A549 (cell line): ENCODE results near the gene MAML3. TPM values are rescaled to one million over a fixed set of nuclear protein-coding genes. Genes with fewer than 3 reads are reported as not detected.

Source experiments
- ATAC-seq, 2 experiments: fragments of 200-7000 bp in 1 of 2; fragments of >200 bp in 1 of 2; cut with Nextera tagmentation in 1 of 2; cut with Tn5 transposase in 1 of 2; 3 replicates each; pipeline versions ENCODE4 v1.8.0 to v1.9.1; 2018 to 2020; ENCODE audit warnings: mild to moderate bottlenecking in 1 of 2, moderate library complexity in 1 of 2
- CTCF ChIA-PET: fragments of 300-600 bp; sonication (Branson Sonifier 250); formaldehyde crosslinking; extraction: SDS; loops from one replicate; lab custom pipeline; 2021; ENCODE audit warnings: antibody characterized with exemption, inconsistent platforms; lab: Yijun Ruan, JAX
- POLR2A ChIA-PET: fragments of 350-600 bp; formaldehyde crosslinking; extraction: SDS; loops from one replicate; lab custom pipeline; 2021; ENCODE audit warnings: antibody characterized with exemption, inconsistent platforms; lab: Yijun Ruan, JAX
- DNase-seq, 2 experiments: peaks; one replicate each; pipeline versions ENCODE4 v3.0.0 to v3.0.0-alpha.2; 2011 to 2016; ENCODE audit warnings: low read depth in 1 of 2, low spot score in 1 of 2
- FAIRE-seq: peaks from 2 replicates; lab custom pipeline; 2011; peaks lifted over from hg19 to GRCh38; lab: Jason Lieb, UNC
- H3K27ac ChIP-seq, 2 experiments: fragments of >200 bp; sonication (Bioruptor Twin); formaldehyde crosslinking; 3 replicates each; pipeline ENCODE4 v1.5.1; 2016 to 2017
- H3K4me1 ChIP-seq: fragments of >200 bp; sonication (Bioruptor Twin); formaldehyde crosslinking; 3 replicates; pipeline ENCODE4 v1.6.1; 2016
- H3K4me2 ChIP-seq: fragments of >200 bp; sonication (Bioruptor Twin); formaldehyde crosslinking; 3 replicates; pipeline ENCODE4 v1.6.1; 2016
- H3K4me3 ChIP-seq: fragments of >200 bp; sonication (Bioruptor Twin); formaldehyde crosslinking; 3 replicates; pipeline ENCODE4 v1.5.1; 2016
- H3K9me3 ChIP-seq: fragments of >200 bp; sonication (Bioruptor Twin); formaldehyde crosslinking; 3 replicates; pipeline ENCODE4 v1.6.1; 2016
- CBX8 ChIP-seq: fragments of 200-600 bp; sonication (generic); IDR thresholded peaks from 2 replicates; pipeline ENCODE4 v1.6.1; 2016
- CHD2 ChIP-seq: fragments of 150-350 bp; IDR thresholded peaks from 2 replicates; pipeline ENCODE4 v1.6.1; 2014; ENCODE audit warnings: low read length; ENCODE audit not compliant: partially characterized antibody
- EHF ChIP-seq: fragments of 250-450 bp; sonication (Bioruptor Pico); IDR thresholded peaks from 2 replicates; pipeline ENCODE4 v1.5.0; 2020; ENCODE audit warnings: mild to moderate bottlenecking
- ELK1 ChIP-seq: fragments of 150-350 bp; IDR thresholded peaks from 2 replicates; pipeline ENCODE4 v1.6.1; 2014; ENCODE audit warnings: low read depth, mild to moderate bottlenecking, low read length
- EP300 ChIP-seq, 2 experiments: fragments of >200 bp; sonication (Bioruptor Twin); formaldehyde crosslinking; IDR thresholded peaks; 2 replicates in 1 of 2; 3 replicates in 1 of 2; pipeline ENCODE4 v1.6.1; 2016 to 2017
- FOSL2 ChIP-seq, 2 experiments: fragments of 450-650 bp in 1 of 2; fragments of >200 bp in 1 of 2; sonication (Bioruptor Twin) in 1 of 2; formaldehyde crosslinking; IDR thresholded peaks; 2 replicates each; pipeline versions ENCODE4 v1.5.0 to v1.6.1; 2016 to 2020; ENCODE audit warnings: mild to moderate bottlenecking in 1 of 2, moderate library complexity in 1 of 2
- FOXS1 ChIP-seq: fragments of 250-450 bp; sonication (Bioruptor Pico); IDR thresholded peaks from 2 replicates; pipeline ENCODE4 v1.5.0; 2020; ENCODE audit warnings: mild to moderate bottlenecking, moderate library complexity
- GATA3 ChIP-seq: IDR thresholded peaks from 2 replicates; pipeline ENCODE4 v1.6.1; 2012; ENCODE audit warnings: borderline replicate concordance
- HOXB13 ChIP-seq: fragments of 250-450 bp; sonication (Bioruptor Pico); IDR thresholded peaks from 2 replicates; pipeline ENCODE4 v1.5.0; 2020; ENCODE audit warnings: low read depth, mild to moderate bottlenecking, moderate library complexity
- HOXB5 ChIP-seq: fragments of 250-450 bp; sonication (Bioruptor Pico); IDR thresholded peaks from 2 replicates; pipeline ENCODE4 v1.5.0; 2020; ENCODE audit warnings: mild to moderate bottlenecking, moderate library complexity
- MYC ChIP-seq: IDR thresholded peaks from 2 replicates; pipeline ENCODE4 v1.6.1; 2012; ENCODE audit warnings: mild to moderate bottlenecking, inconsistent platforms, low read length, improper control_type of control experiment, borderline replicate concordance
- NFE2L2 ChIP-seq: fragments of 150-350 bp; conservative IDR thresholded peaks from 2 replicates; pipeline ENCODE4 v1.6.1; 2014; ENCODE audit warnings: low read length
- NPAS2 ChIP-seq: fragments of 250-450 bp; sonication (Bioruptor Pico); IDR thresholded peaks from 2 replicates; pipeline ENCODE4 v1.8.0; 2022; ENCODE audit warnings: mild to moderate bottlenecking, moderate library complexity, borderline replicate concordance
- NR3C1 ChIP-seq: fragments of >200 bp; sonication (Bioruptor Twin); formaldehyde crosslinking; IDR thresholded peaks from 3 replicates; pipeline ENCODE4 v1.6.1; 2017
- PHF8 ChIP-seq: fragments of 200-600 bp; sonication (generic); IDR thresholded peaks from 2 replicates; pipeline ENCODE4 v1.6.1; 2016; ENCODE audit warnings: low read depth, mild to moderate bottlenecking, antibody characterized with exemption, moderate library complexity, borderline replicate concordance
- RAD21 ChIP-seq, 2 experiments: fragments of >200 bp in 1 of 2; sonication (Bioruptor Twin) in 1 of 2; formaldehyde crosslinking in 1 of 2; IDR thresholded peaks in 1 of 2; conservative IDR thresholded peaks in 1 of 2; 2 replicates in 1 of 2; 3 replicates in 1 of 2; pipeline ENCODE4 v1.6.1; 2012 to 2018; ENCODE audit warnings: inconsistent platforms in 1 of 2
- RCOR1 ChIP-seq: fragments of 150-350 bp; IDR thresholded peaks from 2 replicates; pipeline ENCODE4 v1.6.1; 2014; ENCODE audit warnings: antibody characterized with exemption, low read length, low read depth
- RFX5 ChIP-seq: fragments of 450-650 bp; IDR thresholded peaks from 2 replicates; pipeline ENCODE4 v1.7.1; 2014; ENCODE audit warnings: antibody characterized with exemption, mild to moderate bottlenecking, moderate library complexity
- RNF2 ChIP-seq: fragments of 200-600 bp; sonication (generic); IDR thresholded peaks from 2 replicates; pipeline ENCODE4 v1.6.1; 2016; ENCODE audit warnings: low read depth, mild to moderate bottlenecking, antibody characterized with exemption, moderate library complexity, borderline replicate concordance
- ZC3H11A ChIP-seq: fragments of 450-650 bp; IDR thresholded peaks from 2 replicates; pipeline ENCODE4 v1.6.1; 2014; ENCODE audit warnings: antibody characterized with exemption, mild to moderate bottlenecking
- ZFP36 ChIP-seq: fragments of 450-650 bp; IDR thresholded peaks from 2 replicates; pipeline ENCODE4 v1.6.1; 2014; ENCODE audit warnings: borderline replicate concordance; ENCODE audit not compliant: partially characterized antibody
- WGBS: methylation state at CpG from one replicate; pipeline ENCODE4 v1.1.6; 2017; ENCODE audit errors: missing lambda C conversion rate; 5-methylcytosine and 5-hydroxymethylcytosine counted together
- polyA plus RNA-seq, 4 experiments: library from polyadenylated mRNA; depleted of rRNA in 3 of 4; stranded (reverse); fragments of >200 nt; fragmentation: RNase III in 1 of 4; extraction: RNeasy Plus Mini Kit Qiagen cat#74134 plus additional on column Dnase treatment in 1 of 4; gene quantifications; 2 replicates in 3 of 4; 3 replicates in 1 of 4; pipeline ENCODE4 v1.2.3, GENCODE V29; 2011 to 2017
- TF ChIP-seq, protein P1 (sequence below): IDR thresholded peaks from 2 replicates; pipeline ENCODE4 v1.6.1; 2012
- TF ChIP-seq, protein P2 (sequence below): fragments of 450-650 bp; IDR thresholded peaks from 2 replicates; pipeline ENCODE4 v1.6.1; 2014; ENCODE audit warnings: antibody characterized with exemption

Gene MAML3
- polyA plus RNA-seq, 2 of the 4 experiments (the other 2 are of a cell fraction) = 9.0 to 22.2 TPM

DNA sequence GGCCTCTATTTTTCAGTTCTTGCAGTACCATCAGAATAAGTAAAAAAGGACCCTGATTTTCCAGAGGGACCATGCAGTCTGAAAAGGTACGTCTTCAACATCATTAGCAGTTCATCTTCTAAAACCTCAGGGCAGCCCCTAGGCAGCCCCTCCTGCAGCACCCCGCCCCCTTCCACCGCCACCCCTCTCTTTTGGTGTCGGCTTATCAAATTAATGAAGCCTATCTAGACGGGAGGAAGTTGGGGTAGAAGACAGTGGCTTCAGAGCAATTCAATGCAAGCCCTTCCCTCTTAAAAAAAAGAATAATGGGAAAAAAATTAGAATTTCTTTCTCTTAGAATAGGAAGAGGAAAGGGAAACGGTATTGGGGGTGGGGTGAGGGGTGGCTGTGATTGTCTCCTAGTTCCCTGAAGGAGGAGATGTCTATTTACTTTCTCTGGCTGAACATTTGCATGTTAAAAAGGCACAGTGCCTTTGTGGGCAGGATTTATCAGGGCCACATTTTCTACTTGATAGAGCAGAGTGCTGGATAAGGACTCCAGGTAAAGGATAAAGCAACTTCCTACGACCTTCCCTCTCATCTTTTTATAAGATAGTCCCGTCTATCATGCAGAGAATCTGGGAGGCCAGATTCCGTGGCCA is 329.0 kb downstream of the MAML3 start:
- ATAC-seq = no peak
- Histone ChIP-seq H3K9me3 (no peaks in the 10 kb centered on the region), H3K4me1 (no peaks in the 10 kb centered on the region), H3K4me2 (no peak overlapping the region), H3K4me3 (no peak overlapping the region), H3K27ac (no peak overlapping the region)
- no peak for FAIRE-seq
- TF ChIP-seq HOXB13 (no peak), ZC3H11A (no peak), CBX8 (no peak), ELK1 (no peak), HOXB5 (CRISPR knock-in tag) (no peak)
- ChIA-PET CTCF (no interaction called here), POLR2A (no interaction called here)
- WGBS = 87% methylated on average over 9 of the region's 9 CpGs
- no peak for DNase-seq

- H3K4me1 ChIP-seq = no peaks in the 10 kb centered on the region
- H3K9me3 ChIP-seq = no peaks in the 10 kb centered on the region
- ATAC-seq (no peak), FAIRE-seq (no peak), DNase-seq (no peak)
- no peak overlapping the region for H3K4me2 ChIP-seq
- H3K4me3 ChIP-seq = no peak overlapping the region
- no peak overlapping the region for H3K27ac ChIP-seq
- ChIA-PET POLR2A (no interaction called here), CTCF (interaction anchor here (1.5 kb wide), 1 partner anchor 15 kb away, joined by 4 read pairs; no protein-coding TSS in a partner anchor)
- 93% methylated on average over 5 of the region's 5 CpGs for WGBS
- TF ChIP-seq NPAS2 = no peak
- no peak for TF ChIP-seq FOXS1 (CRISPR knock-in tag)
- TF ChIP-seq EP300 (IDR thresholded peaks at IDR 0.05) = no peak
- no peak for TF ChIP-seq RCOR1
- no peak for TF ChIP-seq GATA3
- TF ChIP-seq ZFP36 = no peak
- no peak for TF ChIP-seq FOSL2 (IDR thresholded peaks at IDR 0.05)
- TF ChIP-seq FOSL2 (CRISPR knock-in tag; IDR thresholded peaks at IDR 0.05) = no peak
- no peak for TF ChIP-seq CBX8
- TF ChIP-seq RAD21 (conservative IDR thresholded peaks at IDR 0.05 in 1 of 2, IDR thresholded peaks at IDR 0.05 in 1 of 2) = no peak
- no peak for TF ChIP-seq RNF2
- TF ChIP-seq, protein P1, sequence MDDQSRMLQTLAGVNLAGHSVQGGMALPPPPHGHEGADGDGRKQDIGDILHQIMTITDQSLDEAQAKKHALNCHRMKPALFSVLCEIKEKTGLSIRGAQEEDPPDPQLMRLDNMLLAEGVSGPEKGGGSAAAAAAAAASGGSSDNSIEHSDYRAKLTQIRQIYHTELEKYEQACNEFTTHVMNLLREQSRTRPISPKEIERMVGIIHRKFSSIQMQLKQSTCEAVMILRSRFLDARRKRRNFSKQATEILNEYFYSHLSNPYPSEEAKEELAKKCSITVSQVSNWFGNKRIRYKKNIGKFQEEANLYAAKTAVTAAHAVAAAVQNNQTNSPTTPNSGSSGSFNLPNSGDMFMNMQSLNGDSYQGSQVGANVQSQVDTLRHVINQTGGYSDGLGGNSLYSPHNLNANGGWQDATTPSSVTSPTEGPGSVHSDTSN = no peak
- no peak for TF ChIP-seq PHF8
- TF ChIP-seq, protein P2, sequence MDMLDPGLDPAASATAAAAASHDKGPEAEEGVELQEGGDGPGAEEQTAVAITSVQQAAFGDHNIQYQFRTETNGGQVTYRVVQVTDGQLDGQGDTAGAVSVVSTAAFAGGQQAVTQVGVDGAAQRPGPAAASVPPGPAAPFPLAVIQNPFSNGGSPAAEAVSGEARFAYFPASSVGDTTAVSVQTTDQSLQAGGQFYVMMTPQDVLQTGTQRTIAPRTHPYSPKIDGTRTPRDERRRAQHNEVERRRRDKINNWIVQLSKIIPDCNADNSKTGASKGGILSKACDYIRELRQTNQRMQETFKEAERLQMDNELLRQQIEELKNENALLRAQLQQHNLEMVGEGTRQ = no peak
- TF ChIP-seq EHF = no peak
- TF ChIP-seq NR3C1 = no peak
- no peak for TF ChIP-seq CHD2
- no peak for TF ChIP-seq RFX5
- no peak for TF ChIP-seq NFE2L2
- TF ChIP-seq MYC = no peak
- no peak for TF ChIP-seq HOXB13
Measured at GRCh38 chr4:139823746-139824145, 330.2 kb downstream of the MAML3 start.
